Liver (tissue), 9 donors: ENCODE measurements around the gene LEMD2. TPM values are rescaled to one million over a fixed set of nuclear protein-coding genes. Genes with fewer than 3 reads are reported as not detected.

Experiments
- DNase-seq: peaks from one replicate; pipeline ENCODE4 v3.0.0-alpha.2; 2017; ENCODE audit warnings: low spot score
- H3K27ac ChIP-seq, 2 donors: one replicate each; pipeline ENCODE4 v1.7.0; 2013; ENCODE audit warnings: inconsistent platforms in 2 of 2, low read length in 2 of 2, control low read depth in 1 of 2, low read depth in 1 of 2, mild to moderate bottlenecking in 1 of 2
- H3K27me3 ChIP-seq, 4 donors: one replicate each; pipeline versions ENCODE4 v1.6.1 to v1.7.0; 2013; ENCODE audit warnings: low read length in 3 of 4, inconsistent platforms in 1 of 4, mild to moderate bottlenecking in 1 of 4, moderate library complexity in 1 of 4; ENCODE audit not compliant: control insufficient read depth in 4 of 4, insufficient read depth in 4 of 4
- H3K36me3 ChIP-seq, 4 donors: one replicate each; pipeline versions ENCODE4 v1.6.1 to v1.7.0; 2013; ENCODE audit warnings: low read length in 3 of 4, mild to moderate bottlenecking in 3 of 4, low read depth in 1 of 4, moderate library complexity in 1 of 4; ENCODE audit not compliant: control insufficient read depth in 4 of 4, insufficient read depth in 3 of 4
- H3K4me1 ChIP-seq, 4 donors: one replicate each; pipeline versions ENCODE4 v1.6.1 to v1.7.0; 2013; ENCODE audit warnings: low read length in 3 of 4, mild to moderate bottlenecking in 3 of 4, moderate library complexity in 1 of 4; ENCODE audit not compliant: control insufficient read depth in 4 of 4, insufficient read depth in 4 of 4
- H3K4me3 ChIP-seq, 3 donors: one replicate each; pipeline versions ENCODE4 v1.6.1 to v1.7.0; 2013; ENCODE audit warnings: low read length in 3 of 3, control low read depth in 1 of 3, low read depth in 1 of 3, mild to moderate bottlenecking in 1 of 3
- H3K9ac ChIP-seq, 2 donors: one replicate each; pipeline ENCODE4 v1.7.0; 2013; ENCODE audit warnings: low read length in 2 of 2, mild to moderate bottlenecking in 2 of 2, moderate library complexity in 2 of 2, control low read depth in 1 of 2, low read depth in 1 of 2
- H3K9me3 ChIP-seq, 4 donors: one replicate each; pipeline versions ENCODE4 v1.6.1 to v1.7.0; 2013; ENCODE audit warnings: low read length in 3 of 4; ENCODE audit not compliant: control insufficient read depth in 4 of 4
- CTCF ChIP-seq: fragments of 150-350 bp; IDR thresholded peaks from 2 replicates; pipeline ENCODE4 v1.5.1; 2017; ENCODE audit warnings: improper control_type of control experiment, low read depth, low read length; ENCODE audit not compliant: missing input control
- EGR1 ChIP-seq, 2 donors: IDR thresholded peaks; 2 replicates each; pipeline ENCODE4 v1.6.1; 2016 to 2018; ENCODE audit warnings: antibody characterized with exemption in 2 of 2, low read depth in 2 of 2
- FOXA1 ChIP-seq: IDR thresholded peaks from 2 replicates; pipeline ENCODE4 v1.6.1; 2016; ENCODE audit warnings: antibody characterized with exemption
- GABPA ChIP-seq, 2 donors: IDR thresholded peaks in 1 of 2; conservative IDR thresholded peaks in 1 of 2; 2 replicates each; pipeline ENCODE4 v1.6.1; 2016; ENCODE audit warnings: antibody characterized with exemption in 2 of 2, mild to moderate bottlenecking in 1 of 2, moderate library complexity in 1 of 2
- HNF4A ChIP-seq, 2 donors: conservative IDR thresholded peaks; 2 replicates each; pipeline ENCODE4 v1.6.1; 2016; ENCODE audit warnings: antibody characterized with exemption in 2 of 2, mild to moderate bottlenecking in 2 of 2
- HNF4G ChIP-seq: IDR thresholded peaks from 2 replicates; pipeline ENCODE4 v1.6.1; 2016; ENCODE audit warnings: antibody characterized with exemption
- JUND ChIP-seq, 2 donors: IDR thresholded peaks; 2 replicates each; pipeline ENCODE4 v1.6.1; 2016; ENCODE audit warnings: antibody characterized with exemption in 2 of 2
- MAX ChIP-seq: IDR thresholded peaks from 2 replicates; pipeline ENCODE4 v1.6.1; 2016; ENCODE audit warnings: antibody characterized with exemption
- RAD21 ChIP-seq, 2 donors: IDR thresholded peaks; 2 replicates each; pipeline ENCODE4 v1.6.1; 2016; ENCODE audit warnings: antibody characterized with exemption in 2 of 2, mild to moderate bottlenecking in 2 of 2
- REST ChIP-seq: IDR thresholded peaks from 2 replicates; pipeline ENCODE4 v1.6.1; 2016; ENCODE audit warnings: antibody characterized with exemption, mild to moderate bottlenecking
- RXRA ChIP-seq, 2 donors: IDR thresholded peaks; 2 replicates each; pipeline ENCODE4 v1.6.1; 2017 to 2018; ENCODE audit warnings: antibody characterized with exemption in 2 of 2, mild to moderate bottlenecking in 1 of 2
- SP1 ChIP-seq: IDR thresholded peaks from 2 replicates; pipeline ENCODE4 v1.6.1; 2018; ENCODE audit warnings: antibody characterized with exemption, mild to moderate bottlenecking
- TAF1 ChIP-seq: conservative IDR thresholded peaks from 2 replicates; pipeline ENCODE4 v1.6.1; 2016; ENCODE audit warnings: antibody characterized with exemption, mild to moderate bottlenecking
- YY1 ChIP-seq: IDR thresholded peaks from 2 replicates; pipeline ENCODE4 v1.6.1; 2016; ENCODE audit warnings: antibody characterized with exemption, mild to moderate bottlenecking
- ZBTB33 ChIP-seq: IDR thresholded peaks from 2 replicates; pipeline ENCODE4 v1.6.1; 2016; ENCODE audit warnings: antibody characterized with exemption
- WGBS: extraction: QIAGEN DNeasy Blood & Tissue Kit; methylation state at CpG from one replicate; pipeline ENCODE4 v1.1.7; 2013; 5-methylcytosine and 5-hydroxymethylcytosine counted together
- polyA plus RNA-seq, 2 donors: library from polyadenylated mRNA; stranded (reverse) in 1 of 2; unstranded in 1 of 2; fragments of 200-250 nt in 1 of 2; fragments of >200 nt in 1 of 2; fragmentation: Nextera tagmentation in 1 of 2; extraction: Ambion mirVana in 1 of 2; gene quantifications; one replicate each; pipeline versions ENCODE4 v1.2.1 to v1.2.3, GENCODE V29; 2013 to 2015
- total RNA-seq, 2 donors: library from RNA; depleted of rRNA; stranded (reverse); fragments of >200 nt; gene quantifications; one replicate each; pipeline ENCODE4 v1.2.3, GENCODE V29; 2014
- TF ChIP-seq, protein P1 (sequence below): IDR thresholded peaks from 2 replicates; pipeline ENCODE4 v1.6.1; 2016; ENCODE audit warnings: antibody characterized with exemption
- donor health status: healthy.
- donor health status: healthy.
- donor health status: healthy.
- donor health status: healthy.
- donor health status: healthy.

The LEMD2 gene
- total and polyA plus RNA-seq, 4 donors = 6.5 to 23.1 (median 16.6) TPM

GRCh38 chr6:33803571-33804053, 14.7 kb upstream of the LEMD2 start, which contains the start of gene MLN:
Gene MLN, minus strand, starts transcription at chr6:33804003. Its CDS starts 2,840 bp downstream, at chr6:33801163.
- Histone ChIP-seq H3K4me1 (no peaks in the 10 kb centered on the region), H3K36me3 (no peaks in the 10 kb centered on the region), H3K9ac (no peak within 1 kb of the TSS), H3K27ac (no peak within 1 kb of the TSS), H3K4me3 (no peak within 1 kb of the TSS), H3K9me3 (no peaks in the 10 kb centered on the region), H3K27me3 (peaks cover 0 to 7% (median 0%) of the 10 kb centered on the region in 4 donors)
- WGBS = 89% methylated on average over 14 of the region's 14 CpGs
- DNase-seq = no peak
- TF ChIP-seq GABPA (IDR thresholded peaks at IDR 0.05 in 1 of 2, conservative IDR thresholded peaks at IDR 0.05 in 1 of 2) (no peak), CTCF (no peak), SP1 (no peak), RAD21 (IDR thresholded peaks at IDR 0.05) (no peak), FOXA1 (no peak), MAX (no peak), YY1 (no peak), RXRA (IDR thresholded peaks at IDR 0.05) (no peak), ZBTB33 (no peak), TAF1 (no peak), EGR1 (IDR thresholded peaks at IDR 0.05; ENCODE audit: low read depth in 2 of 2) (no peak), HNF4A (conservative IDR thresholded peaks at IDR 0.05) (no peak), JUND (IDR thresholded peaks at IDR 0.05) (no peak), REST (no peak), HNF4G (no peak)
- TF ChIP-seq, protein P1, sequence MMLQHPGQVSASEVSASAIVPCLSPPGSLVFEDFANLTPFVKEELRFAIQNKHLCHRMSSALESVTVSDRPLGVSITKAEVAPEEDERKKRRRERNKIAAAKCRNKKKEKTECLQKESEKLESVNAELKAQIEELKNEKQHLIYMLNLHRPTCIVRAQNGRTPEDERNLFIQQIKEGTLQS = no peak
